Left lung (tissue), 10 donors: ENCODE results near the gene MCM7. TPM values are rescaled to one million over a fixed set of nuclear protein-coding genes. Genes with fewer than 3 reads are reported as not detected.
"Not testable (repeated sequence)": the region's sequence is repeated elsewhere in the genome, so short reads cannot be mapped to it uniquely, and the experiment has no call there.

Source experiments
- ATAC-seq: fragments of 200-7000 bp; cut with Tn5 transposase; one replicate; pipeline ENCODE4 v1.9.1; 2020; ENCODE audit warnings: moderate library complexity
- DNase-seq, 4 donors: peaks; one replicate each; pipeline ENCODE4 v3.0.0-alpha.2; 2013 to 2020
- H3K27ac ChIP-seq, 2 donors: fragments of 200-600 bp; sonication (generic) in 1 of 2; one replicate each; pipeline versions ENCODE4 v1.5.0 to v1.8.0; 2020 to 2021
- H3K27me3 ChIP-seq, 2 donors: fragments of 200-600 bp; sonication (generic) in 1 of 2; one replicate each; pipeline versions ENCODE4 v1.5.0 to v1.8.0; 2020 to 2021
- H3K36me3 ChIP-seq, 2 donors: fragments of 200-600 bp; sonication (generic) in 1 of 2; one replicate each; pipeline versions ENCODE4 v1.5.0 to v1.8.0; 2020 to 2021
- H3K4me1 ChIP-seq, 2 donors: fragments of 200-600 bp; one replicate each; pipeline ENCODE4 v1.8.0; 2021
- H3K4me3 ChIP-seq, 2 donors: fragments of 200-600 bp; sonication (generic) in 1 of 2; one replicate each; pipeline versions ENCODE4 v1.5.0 to v1.8.0; 2020 to 2021; ENCODE audit warnings: mild to moderate bottlenecking in 1 of 2
- H3K9me3 ChIP-seq, 2 donors: fragments of 200-600 bp; sonication (generic) in 1 of 2; one replicate each; pipeline versions ENCODE4 v1.5.0 to v1.8.0; 2020 to 2021
- CTCF ChIP-seq, 2 donors: fragments of 200-600 bp; sonication (generic) in 1 of 2; IDR thresholded peaks; one replicate each; pipeline versions ENCODE4 v1.5.0 to v1.8.0; 2021; ENCODE audit warnings: antibody characterized with exemption in 2 of 2
- intact Hi-C, 2 donors: fragments of 100-400 bp; cut with DNase I; formaldehyde crosslinking; loops; one replicate each; pipeline versions ENCODE4 v1.11.2 to v1.14.2; 2022
- polyA plus RNA-seq, 6 donors: library from polyadenylated mRNA; unstranded; fragments of 120-200 nt; gene quantifications; one replicate each; pipeline ENCODE4 v1.2.1, GENCODE V29; 2013; ENCODE audit not compliant: insufficient read length in 6 of 6
- total RNA-seq, 2 donors: library from RNA; stranded (reverse); fragmentation: NEBNext Ultra II Directional; extraction: Animal tissue kit (Norgen Biotek cat#: 25700); gene quantifications; one replicate each; pipeline ENCODE4 v1.2.1, GENCODE V29; 2021
- donor health status: DM: no; HTN: yes; CAD: no.
- donor health status: DM: no; HTN: no; CAD: no.

The MCM7 gene
- total and polyA plus RNA-seq, 8 donors: 53.7 to 152 (median 137) TPM

- intact Hi-C loops: no loop called here
- Histone ChIP-seq H3K27me3 (no peaks in the 10 kb centered on the region), H3K4me1 (peaks cover 8 to 40% of the 10 kb centered on the region in 2 donors), H3K9me3 (no peaks in the 10 kb centered on the region), H3K4me3 (no peak overlapping the region), H3K36me3 (peaks cover 0 to 3% of the 10 kb centered on the region in 2 donors), H3K27ac (no peak overlapping the region)
- ATAC-seq (no peak), DNase-seq (no peak)
- TF ChIP-seq CTCF (IDR thresholded peaks at IDR 0.05): no peak
These were observed 46.1 kb upstream of the MCM7 start for GRCh38 chr7:100147278-100147677.

- ATAC-seq, H3K27me3 ChIP-seq, H3K9me3 ChIP-seq, intact Hi-C loops, H3K36me3 ChIP-seq, DNase-seq, H3K4me3 ChIP-seq, H3K27ac ChIP-seq: not testable (repeated sequence)
- peaks cover 8 to 40% of the 10 kb centered on the region in 2 donors for H3K4me1 ChIP-seq
These were observed 45.2 kb upstream of the MCM7 start for GRCh38 chr7:100146350-100146749.

GRCh38 chr7:100142461-100142860 is 41.3 kb upstream of the MCM7 start:
- no peak for ATAC-seq
- H3K9me3 ChIP-seq: no peaks in the 10 kb centered on the region
- H3K27me3 ChIP-seq: no peaks in the 10 kb centered on the region
- no peak for DNase-seq
- no peak overlapping the region for H3K4me3 ChIP-seq
- intact Hi-C loops: no loop called here
- H3K27ac ChIP-seq: no peak overlapping the region
- no peaks in the 10 kb centered on the region for H3K36me3 ChIP-seq
- TF ChIP-seq CTCF (IDR thresholded peaks at IDR 0.05): no peak
- H3K4me1 ChIP-seq: peaks cover 0 to 15% of the 10 kb centered on the region in 2 donors

GRCh38 chr7:100141555-100141949 is 40.4 kb upstream of the MCM7 start:
- DNase-seq (no peak), ATAC-seq (no peak)
- TF ChIP-seq CTCF (IDR thresholded peaks at IDR 0.05): no peak
- H3K27me3 ChIP-seq: no peaks in the 10 kb centered on the region
- H3K9me3 ChIP-seq: no peaks in the 10 kb centered on the region
- H3K27ac ChIP-seq: peak overlapping the region in 1 of 2 donors; percentile 5
- no peak overlapping the region for H3K4me3 ChIP-seq
- intact Hi-C loops: no loop called here
- peaks cover 0 to 15% of the 10 kb centered on the region in 2 donors for H3K4me1 ChIP-seq
- H3K36me3 ChIP-seq: no peaks in the 10 kb centered on the region

- Histone ChIP-seq H3K4me3 (no peak overlapping the region), H3K27me3 (no peaks in the 10 kb centered on the region), H3K27ac (no peak overlapping the region), H3K4me1 (peaks cover 0 to 15% of the 10 kb centered on the region in 2 donors), H3K36me3 (no peaks in the 10 kb centered on the region), H3K9me3 (no peaks in the 10 kb centered on the region)
- no peak for TF ChIP-seq CTCF (IDR thresholded peaks at IDR 0.05)
- intact Hi-C loops: loop anchor here in 1 of 2 donors (5.0 kb wide), 1 partner anchor 84 kb away; no protein-coding TSS in a partner anchor
- DNase-seq (no peak), ATAC-seq (no peak)
These were observed 36.9 kb upstream of the MCM7 start for GRCh38 chr7:100137851-100138760.
